Eye (tissue), 1 donor: ENCODE data around the gene KNTC1.
"Not testable (repeated sequence)": the region's sequence is repeated elsewhere in the genome, so short reads cannot be mapped to it uniquely, and the experiment has no call there.

Experiments used
- DNase-seq: peaks from one replicate; pipeline ENCODE4 v3.0.0-alpha.2; 2015

The KNTC1 gene

GRCh38 chr12:122569288-122569687, 42.2 kb downstream of the KNTC1 start:
- DNase-seq, result no peak

- DNase-seq, result not testable (repeated sequence)
Observed at GRCh38 chr12:122570006-122570405, 43.0 kb downstream of the KNTC1 start.

- DNase-seq, result no peak
Observed at GRCh38 chr12:122571821-122572220, 44.8 kb downstream of the KNTC1 start.

- not testable (repeated sequence) for DNase-seq
Observed at GRCh38 chr12:122583294-122583693, 56.2 kb downstream of the KNTC1 start.

GRCh38 chr12:122584177-122584863, 57.3 kb downstream of the KNTC1 start:
- no peak for DNase-seq

- DNase-seq, result no peak
Observed at GRCh38 chr12:122590990-122591389, 63.9 kb downstream of the KNTC1 start.

GRCh38 chr12:122591966-122592365, 64.9 kb downstream of the KNTC1 start:
- not testable (repeated sequence) for DNase-seq

GRCh38 chr12:122592543-122592942, 65.5 kb downstream of the KNTC1 start:
- DNase-seq, result not testable (repeated sequence)

GRCh38 chr12:122593910-122594309, 66.9 kb downstream of the KNTC1 start:
- DNase-seq, result no peak

- no peak for DNase-seq
Observed at GRCh38 chr12:122596838-122597237, 69.8 kb downstream of the KNTC1 start.

GRCh38 chr12:122602456-122602855, 75.4 kb downstream of the KNTC1 start:
- no peak for DNase-seq

- no peak for DNase-seq
Observed at GRCh38 chr12:122604993-122605392, 77.9 kb downstream of the KNTC1 start.

- DNase-seq, result no peak
Observed at GRCh38 chr12:122609732-122610131, 82.7 kb downstream of the KNTC1 start.

GRCh38 chr12:122610207-122610606, 83.2 kb downstream of the KNTC1 start:
- DNase-seq, result no peak

GRCh38 chr12:122610911-122611310, 83.9 kb downstream of the KNTC1 start:
- DNase-seq, result no peak

GRCh38 chr12:122614839-122615238, 87.8 kb downstream of the KNTC1 start:
- peak; percentile 4 for DNase-seq

GRCh38 chr12:122615780-122616179, 88.7 kb downstream of the KNTC1 start:
- DNase-seq, result no peak

- no peak for DNase-seq
Observed at GRCh38 chr12:122635471-122635870, 108.4 kb downstream of the KNTC1 start.

- peak; percentile 35 for DNase-seq
Observed at GRCh38 chr12:122643207-122643805, 116.3 kb downstream of the KNTC1 start.

- no peak for DNase-seq
Observed at GRCh38 chr12:122646517-122647217, 119.6 kb downstream of the KNTC1 start.

- no peak for DNase-seq
Observed at GRCh38 chr12:122651520-122652224, 124.6 kb downstream of the KNTC1 start.

GRCh38 chr12:122653291-122653690, 126.2 kb downstream of the KNTC1 start:
- not testable (repeated sequence) for DNase-seq

- DNase-seq, result no peak
Observed at GRCh38 chr12:122656298-122656697, 129.2 kb downstream of the KNTC1 start.
